ENCODE measurements around the gene ABHD12.

Gene ABHD12

DNA sequence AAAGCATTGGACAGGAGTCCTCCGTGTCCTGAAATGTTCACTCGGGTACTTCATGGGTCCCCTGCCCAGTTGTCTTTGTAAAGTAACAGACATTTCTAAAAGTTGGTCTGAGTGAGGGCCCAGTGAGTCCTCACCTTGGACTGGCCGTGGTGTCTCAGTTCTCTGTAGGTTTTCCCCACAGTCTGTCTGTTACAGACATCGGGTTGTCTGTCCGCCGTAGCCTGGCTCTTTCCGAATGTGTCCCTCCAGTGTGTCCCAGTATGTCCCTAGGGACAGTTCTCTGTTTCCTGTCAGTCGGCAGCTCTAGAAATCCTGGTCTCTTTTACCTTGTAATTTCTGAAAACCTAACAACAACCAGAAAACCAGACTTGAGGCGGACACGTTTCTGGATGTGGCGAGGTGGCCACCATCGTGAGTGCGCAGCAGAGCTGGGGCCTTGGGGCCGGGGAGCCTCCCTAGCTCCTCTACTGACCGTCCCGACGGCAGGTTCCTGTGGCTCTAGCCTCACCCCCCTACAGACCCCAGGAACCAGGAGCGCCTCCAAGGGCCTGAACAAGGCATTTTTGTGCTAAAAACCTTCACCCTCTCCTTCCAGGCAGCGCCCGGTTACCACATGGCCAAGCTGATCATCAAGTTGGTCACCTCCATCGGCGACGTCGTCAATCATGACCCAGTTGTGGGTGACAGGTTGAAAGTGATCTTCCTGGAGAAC is 100.6 kb downstream of the ABHD12 start:
- DNase-seq (ENCODE audit: low read depth in 2 of 2) = no peak

DNA sequence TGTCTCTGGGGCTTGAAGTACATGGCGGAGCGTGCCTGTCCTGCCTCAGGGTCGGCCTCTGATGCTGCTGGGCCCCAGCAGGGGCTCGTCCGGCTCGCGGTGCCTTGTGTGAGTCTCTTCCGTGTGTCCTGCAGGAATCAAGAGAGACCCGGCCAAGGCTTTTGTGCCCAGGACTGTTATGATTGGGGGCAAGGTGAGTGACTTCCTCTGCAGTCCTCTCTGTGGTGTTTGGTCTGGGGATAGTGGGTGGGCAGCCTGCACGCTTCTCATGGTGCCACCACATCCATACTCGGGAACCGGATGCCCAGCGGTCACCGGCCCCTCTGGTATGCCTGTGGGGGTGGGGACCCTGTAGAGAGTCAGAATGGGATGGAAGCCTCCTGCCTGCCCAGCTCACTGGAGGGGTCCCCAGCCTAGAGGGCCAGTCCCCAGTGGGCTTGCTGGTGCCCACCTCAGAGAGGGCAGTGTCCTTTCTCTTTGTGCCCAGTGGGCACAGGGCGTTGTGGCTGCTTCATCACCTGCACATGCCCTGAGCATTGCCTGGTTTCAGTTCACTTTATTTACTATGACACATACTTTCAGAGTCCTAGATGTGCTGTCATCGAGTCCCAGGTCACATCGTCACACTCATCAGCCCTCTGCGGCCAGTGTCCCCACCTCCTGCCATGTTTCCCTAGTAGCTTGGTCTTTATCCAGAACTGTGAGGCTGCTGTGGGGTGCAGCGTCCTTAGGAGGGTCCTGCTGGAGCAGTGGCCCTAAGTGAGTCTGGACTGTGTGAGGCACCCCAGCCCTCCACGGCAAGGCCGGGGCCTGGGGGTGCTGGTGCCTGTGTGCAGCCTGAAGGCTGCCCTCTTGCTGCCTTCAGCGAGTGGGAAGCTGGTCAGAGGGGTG is 102.1 kb downstream of the ABHD12 start:
- no peak for DNase-seq (ENCODE audit: low read depth in 2 of 2)

DNA sequence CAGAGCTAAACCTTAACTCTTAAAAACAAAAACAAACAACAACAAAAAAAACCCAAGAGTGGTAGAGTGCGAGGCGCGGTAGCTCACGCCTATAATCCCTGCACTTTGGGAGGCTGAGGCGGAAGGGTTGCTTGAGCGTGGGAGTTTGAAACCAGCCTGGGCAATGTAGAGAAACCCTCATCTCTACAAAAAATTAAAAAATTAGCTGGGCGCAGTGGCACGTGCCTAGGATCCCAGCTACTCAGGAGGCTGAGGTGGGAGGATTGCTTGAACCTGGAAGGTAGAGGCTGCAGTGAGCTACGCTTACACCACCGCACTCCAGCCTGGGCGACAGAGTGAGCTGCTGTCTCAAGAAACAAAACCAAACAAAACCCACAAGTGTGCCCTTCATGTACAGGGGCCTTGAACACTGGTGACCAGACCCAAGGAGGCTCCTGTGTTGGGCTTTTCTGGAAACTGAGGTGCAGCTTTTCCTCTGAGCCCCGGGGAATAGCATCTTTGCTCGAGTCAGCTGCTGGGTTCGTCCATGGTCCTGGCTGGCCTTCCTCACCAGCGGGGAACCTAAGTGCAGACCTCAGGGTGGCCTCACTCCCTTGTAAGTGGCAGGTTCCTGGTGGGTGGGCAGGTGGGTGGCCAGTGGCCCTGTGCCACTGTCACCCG is 102.9 kb downstream of the ABHD12 start:
- DNase-seq (ENCODE audit: low read depth in 2 of 2) = no peak

DNA sequence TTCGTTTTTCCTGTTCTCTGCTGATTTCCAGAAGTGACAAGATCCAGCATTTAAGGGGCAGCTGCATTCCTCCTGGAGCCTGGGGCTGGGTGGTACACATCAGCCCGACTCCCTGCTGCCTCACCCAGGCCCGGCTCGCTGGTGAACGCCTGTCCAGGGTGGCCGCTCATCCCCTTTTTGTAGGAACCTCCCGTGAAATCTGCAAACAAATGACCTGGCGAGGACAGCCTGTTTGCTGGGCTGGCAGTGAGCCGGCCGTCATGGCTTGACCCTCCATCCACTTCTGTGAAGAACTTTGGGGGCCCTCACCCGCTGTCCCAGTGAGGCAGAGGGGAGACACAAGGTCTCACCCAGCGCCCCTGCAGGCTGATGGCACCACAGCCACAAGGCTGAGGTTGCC is 103.7 kb downstream of the ABHD12 start:
- DNase-seq (ENCODE audit: low read depth in 2 of 2) = no peak

DNA sequence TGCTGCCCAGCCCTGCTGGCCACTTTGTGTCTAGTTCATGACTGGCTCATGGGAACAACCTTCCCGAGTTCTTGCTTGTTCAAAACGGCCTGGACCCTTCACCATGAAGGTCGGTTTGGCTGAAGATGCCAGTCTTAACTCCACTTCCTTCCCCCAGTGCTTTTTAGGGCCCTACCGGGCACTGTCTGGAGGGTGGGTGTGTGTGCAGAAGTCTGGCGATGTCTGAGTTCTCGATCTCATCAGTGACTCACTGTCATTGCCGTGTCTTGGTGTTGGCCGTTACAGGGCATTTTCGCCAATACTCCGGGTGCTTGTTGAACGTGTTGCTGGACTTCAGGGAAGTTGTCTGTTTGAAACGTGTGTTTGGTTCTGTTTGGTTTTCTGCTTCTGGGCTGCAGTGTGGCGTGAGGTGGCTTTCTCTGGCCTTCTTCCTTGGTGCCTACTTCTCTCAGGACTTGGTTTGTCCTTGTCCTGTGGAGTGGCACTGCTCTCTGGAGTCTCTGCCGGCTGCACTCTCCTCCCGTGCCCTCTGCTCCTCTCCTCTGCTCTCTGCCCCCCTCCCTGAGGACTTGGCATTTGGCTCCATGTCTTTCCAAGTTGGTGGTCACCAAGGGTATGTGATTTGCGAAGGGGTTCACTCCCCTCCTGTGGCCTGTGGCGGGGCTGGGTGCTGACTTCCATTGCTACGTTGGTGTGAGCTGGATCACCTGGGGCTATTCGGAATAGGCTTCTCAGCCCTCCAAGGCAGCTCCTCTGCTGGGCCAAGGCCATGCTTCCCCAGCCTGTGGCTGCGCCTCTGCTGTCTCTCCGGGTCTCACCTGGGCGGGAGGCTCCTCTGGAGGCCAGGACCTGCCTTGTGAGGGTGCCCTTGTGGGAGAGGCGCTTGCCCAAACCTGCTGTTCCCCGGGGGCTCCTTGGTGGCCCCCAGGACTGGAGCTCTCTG is 104.5 kb downstream of the ABHD12 start:
- no peak for DNase-seq (ENCODE audit: low read depth in 2 of 2)

DNA sequence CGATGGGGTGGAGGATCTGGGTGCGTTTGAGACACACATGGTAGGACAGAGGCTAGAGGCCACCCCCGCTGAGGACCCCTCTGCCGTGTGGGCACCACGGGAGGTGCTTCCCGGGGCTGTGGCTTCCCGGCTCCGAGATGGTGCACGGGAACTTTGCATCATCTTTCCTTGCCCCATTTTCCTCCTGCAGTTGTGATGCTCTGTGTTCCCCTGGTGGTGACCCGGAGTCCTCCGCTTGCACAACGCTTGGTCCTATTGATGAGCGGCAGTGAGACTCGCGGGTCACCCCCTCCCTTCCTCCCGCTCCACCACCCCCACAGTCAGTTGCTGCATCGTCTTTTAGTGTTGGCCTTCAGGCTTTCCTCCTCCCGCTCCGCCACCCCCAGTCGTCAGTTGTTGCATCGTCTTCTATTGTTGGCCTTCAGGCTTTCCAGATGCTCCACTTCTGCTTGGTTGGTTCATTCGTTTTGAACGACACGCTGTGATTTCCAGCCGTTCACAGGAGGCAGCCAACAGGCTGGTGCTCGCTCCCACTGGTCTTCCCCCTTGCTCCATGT is 105.5 kb downstream of the ABHD12 start:
- DNase-seq (ENCODE audit: low read depth in 2 of 2) = no peak

DNA sequence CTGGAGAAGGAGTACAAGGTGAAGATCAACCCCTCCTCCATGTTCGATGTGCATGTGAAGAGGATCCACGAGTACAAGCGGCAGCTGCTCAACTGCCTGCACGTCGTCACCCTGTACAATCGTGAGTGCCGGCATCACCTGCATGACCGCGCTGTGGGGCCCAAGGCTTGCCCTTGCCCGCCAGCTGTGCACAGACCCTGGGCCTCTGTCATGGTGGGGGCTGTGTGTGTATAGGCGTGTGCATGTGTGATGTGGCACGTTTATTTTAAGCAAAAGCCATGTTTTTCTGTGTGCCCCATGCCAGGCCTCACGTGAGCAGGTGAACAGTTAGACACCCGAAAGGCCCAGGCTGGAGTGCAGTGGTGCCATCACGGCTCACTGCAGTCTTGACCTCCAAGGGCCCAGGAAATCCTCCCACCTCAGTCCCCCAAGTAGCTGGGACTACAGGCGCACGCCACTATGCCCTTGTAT is 106.5 kb downstream of the ABHD12 start:
- DNase-seq (ENCODE audit: low read depth in 2 of 2) = no peak

DNA sequence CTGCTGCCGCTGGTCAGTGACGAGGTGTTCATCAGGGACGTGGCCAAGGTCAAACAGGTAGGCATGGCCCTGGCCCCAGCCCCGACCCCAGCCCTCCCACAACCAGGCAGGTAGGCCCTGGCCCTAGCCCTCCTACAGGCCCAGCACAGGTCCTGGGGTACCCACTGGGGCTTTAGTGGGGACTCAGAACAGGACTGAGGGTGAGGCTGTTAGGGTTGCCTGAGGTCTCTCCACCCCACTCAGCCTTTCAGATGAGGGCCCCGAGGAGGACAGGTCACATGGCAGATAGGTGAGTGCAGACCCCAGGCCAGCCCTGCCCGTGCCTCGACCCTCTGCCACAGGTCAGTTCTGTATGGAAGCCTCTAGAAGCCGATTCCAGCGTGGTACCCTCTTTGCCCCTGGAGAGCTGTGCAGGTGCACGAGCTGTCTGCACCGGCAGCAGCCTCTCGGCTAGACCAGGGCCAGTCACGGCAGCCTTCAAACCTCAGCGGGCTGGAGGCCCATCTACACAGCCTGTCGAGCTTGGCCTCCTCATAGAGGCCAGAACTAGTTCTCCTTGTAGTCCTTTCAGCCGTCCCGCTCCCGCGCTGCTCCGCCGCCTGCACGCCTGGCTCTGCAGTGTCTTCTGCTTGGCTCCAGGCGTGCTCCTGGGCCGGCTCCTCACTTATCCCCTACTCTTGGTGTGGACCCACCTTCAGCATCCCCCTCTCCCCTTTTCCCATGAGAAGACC is 107.2 kb downstream of the ABHD12 start:
- DNase-seq (ENCODE audit: low read depth in 2 of 2) = no peak

DNA sequence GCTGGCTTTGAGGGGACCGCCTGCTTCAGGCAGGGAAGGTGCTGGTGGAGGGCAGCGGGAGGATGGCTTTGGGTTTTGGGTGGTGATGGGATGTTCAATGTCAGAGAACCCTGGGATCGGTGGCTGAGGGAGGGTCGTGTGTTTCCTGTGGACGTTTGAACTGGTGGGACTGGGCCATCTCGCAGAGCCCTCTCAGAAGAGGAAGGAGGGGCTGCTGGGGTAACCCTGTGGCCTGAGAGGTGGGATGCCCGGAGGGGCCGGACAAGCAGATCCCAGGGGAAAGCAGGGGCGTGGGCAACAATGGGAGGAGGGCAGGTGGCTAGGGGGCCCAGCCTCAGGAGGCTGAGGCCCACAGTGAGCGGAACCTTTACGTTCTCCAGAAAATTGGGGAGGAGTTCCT is 107.8 kb downstream of the ABHD12 start:
- DNase-seq (ENCODE audit: low read depth in 2 of 2) = no peak

DNA sequence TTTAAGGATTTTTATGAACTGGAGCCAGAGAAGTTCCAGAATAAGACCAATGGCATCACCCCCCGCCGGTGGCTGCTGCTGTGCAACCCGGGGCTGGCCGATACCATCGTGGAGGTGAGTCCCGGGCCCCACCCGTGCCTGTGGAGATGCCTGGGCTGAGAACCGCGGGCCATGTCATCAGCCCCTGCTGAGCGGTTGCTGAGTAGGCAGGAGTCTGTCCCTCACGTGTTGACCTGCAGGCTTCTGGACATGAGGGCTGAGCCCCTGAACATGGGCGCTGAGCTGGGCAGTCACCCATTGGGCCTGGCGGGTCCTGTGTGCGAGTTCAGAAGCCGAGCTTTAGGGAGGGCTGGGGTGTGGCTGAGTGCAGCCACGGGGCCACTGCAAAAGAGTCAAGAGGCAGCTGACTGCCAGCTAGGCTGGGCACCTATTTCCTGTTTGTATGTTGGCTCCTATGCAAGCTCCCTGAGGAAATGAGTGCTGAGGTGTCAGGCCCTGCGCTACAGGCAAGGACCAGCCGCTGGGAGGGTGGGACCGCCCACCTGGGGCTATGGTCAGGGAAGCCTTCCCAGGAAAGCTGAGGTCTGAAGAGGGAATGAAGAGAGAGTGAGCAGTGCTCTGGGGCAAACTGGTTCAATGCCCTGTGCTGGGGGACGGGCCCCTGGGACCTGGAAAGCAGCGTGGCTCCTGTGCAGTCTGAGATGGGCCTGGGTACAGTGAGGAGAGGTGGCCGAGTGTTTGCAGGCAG is 108.4 kb downstream of the ABHD12 start:
- DNase-seq (ENCODE audit: low read depth in 2 of 2) = no peak

DNA sequence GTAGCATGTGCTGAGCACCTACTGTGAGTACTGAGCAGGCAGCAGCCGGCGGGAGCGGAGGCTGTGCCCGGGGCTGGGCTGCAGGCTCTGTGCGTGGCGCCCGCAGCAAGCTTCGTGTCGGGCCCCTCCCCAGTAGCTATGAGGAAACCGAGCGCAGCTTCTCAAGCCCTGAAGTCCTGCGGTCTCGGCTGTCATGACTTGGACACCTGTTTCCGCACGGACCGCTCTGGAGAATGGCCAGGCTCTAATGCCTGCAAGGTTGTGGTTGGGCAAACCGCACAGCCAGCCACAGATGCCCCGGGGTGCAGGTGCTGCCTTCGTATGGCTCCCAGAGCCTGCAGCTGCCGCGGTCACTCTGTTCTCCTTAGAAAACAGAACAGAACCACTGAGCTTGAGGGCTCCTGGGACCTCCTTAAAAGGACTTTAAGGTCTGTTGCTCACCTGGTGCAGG is 109.1 kb downstream of the ABHD12 start:
- no peak for DNase-seq (ENCODE audit: low read depth in 2 of 2)

DNA sequence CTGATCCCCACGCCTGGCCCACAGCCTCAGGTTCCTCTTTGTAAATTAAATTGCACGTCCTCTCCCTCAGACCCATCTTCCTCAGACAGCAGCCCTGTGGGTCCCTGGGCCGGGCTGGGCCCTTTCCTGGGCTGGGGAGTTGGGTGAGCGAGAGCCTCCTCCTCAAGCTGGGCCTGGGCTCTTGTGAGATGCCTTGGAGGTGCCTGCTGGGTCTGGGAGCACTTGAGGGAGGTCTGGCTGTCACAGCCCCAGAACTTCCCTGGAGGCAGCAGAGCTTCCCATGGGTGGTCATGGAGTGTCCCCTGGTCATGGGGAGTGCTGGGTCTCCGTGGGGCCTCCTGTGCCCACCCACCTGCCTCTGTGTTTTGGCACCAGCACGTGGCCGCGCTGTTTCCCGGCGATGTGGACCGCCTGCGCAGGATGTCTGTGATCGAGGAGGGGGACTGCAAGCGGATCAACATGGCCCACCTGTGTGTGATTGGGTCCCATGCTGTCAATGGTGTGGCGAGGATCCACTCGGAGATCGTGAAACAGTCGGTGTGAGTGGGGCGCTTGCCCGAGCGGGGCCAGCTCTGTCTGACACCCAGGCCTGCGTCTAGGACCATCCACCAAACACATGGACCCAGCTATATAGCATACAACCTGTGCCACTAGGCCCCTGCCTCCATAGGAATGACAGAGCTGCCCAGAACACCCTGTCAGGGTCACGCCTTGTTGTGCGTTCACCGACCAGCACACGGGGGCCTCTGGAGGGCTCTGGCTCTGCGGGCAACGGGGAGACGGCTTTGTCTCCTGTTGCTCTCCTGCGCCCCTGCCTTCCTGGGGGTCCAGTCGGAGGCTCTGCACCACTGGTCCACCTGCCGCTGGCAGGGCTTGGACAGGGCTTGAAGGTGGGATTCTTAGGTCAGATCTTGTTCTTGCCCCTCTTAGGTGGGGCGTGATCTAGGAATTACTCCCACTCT is 109.8 kb downstream of the ABHD12 start:
- no peak for DNase-seq (ENCODE audit: low read depth in 2 of 2)

DNA sequence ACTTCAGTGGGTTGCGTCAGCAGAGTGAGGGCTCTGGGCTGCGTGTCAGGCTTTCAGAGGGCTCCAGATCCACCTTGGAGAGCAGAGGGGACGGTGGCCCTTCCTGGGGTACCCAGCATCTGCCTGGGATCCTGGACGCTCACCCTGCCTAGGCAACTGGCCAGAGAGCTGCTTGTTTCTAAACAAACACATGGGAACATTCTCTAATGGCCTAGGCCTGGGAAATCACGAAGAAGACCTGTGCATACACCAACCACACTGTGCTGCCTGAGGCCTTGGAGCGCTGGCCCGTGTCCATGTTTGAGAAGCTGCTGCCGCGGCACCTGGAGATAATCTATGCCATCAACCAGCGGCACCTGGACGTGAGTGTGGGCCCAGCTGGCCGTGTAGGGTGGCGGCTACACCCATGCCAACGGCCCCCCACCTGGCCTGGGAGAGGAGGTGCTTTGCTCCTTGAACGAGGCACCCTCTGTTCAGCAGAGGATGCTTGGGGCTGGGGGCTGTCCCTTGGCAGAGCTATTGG is 110.5 kb downstream of the ABHD12 start:
- no peak for DNase-seq (ENCODE audit: low read depth in 2 of 2)

DNA sequence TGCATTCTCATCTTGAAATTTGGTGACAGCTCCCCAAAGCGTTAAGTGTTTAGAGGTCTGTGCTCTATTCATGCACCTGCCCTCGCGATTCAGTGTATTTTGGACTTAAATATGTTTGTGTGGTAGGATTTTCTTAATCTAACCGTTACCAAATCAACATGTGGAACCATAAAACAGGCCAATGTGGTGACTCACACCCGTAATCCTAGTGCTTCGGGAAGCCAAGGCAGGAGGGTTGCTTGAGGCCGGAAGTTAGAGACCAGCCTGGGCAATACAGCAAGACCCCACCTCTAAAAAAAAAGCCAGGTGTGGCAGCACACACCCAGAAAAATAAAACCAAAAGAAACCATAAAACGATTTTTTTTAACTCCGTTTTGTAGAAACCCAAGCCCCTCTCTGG is 111.2 kb downstream of the ABHD12 start:
- DNase-seq (ENCODE audit: low read depth in 2 of 2) = no peak

DNA sequence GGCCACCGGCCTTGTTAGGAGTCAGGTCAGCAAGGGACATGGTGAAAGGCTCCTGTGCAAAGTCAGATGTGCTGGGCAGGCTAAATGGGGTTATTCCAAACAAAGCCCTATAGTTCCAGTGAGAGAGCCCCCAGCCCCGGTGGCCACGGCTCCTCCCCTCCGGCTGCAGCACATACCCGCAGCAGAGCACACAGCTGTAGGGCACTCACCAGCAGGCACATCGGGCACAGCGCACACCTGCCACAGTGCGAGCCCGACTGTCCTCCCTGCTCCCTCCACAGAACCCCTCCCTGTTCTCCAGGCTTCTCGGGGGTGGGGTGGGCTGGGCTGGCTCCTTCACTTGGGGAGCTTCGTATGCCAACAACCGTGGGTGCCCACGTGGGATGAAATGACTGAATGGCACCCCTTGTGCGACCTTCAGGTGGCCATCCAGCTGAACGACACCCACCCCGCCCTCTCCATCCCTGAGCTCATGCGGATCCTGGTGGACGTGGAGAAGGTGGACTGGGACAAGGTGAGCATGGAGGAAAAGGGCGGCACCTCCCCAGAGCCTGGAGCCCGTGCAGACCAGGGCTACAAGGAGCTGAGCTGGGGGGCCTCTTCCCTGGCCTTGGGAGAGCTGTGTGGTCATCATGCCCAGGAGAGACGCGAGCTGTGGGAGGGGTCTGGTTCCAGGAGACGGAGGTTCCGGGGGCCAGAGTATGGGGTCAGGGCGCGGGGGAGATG is 111.8 kb downstream of the ABHD12 start:
- DNase-seq (ENCODE audit: low read depth in 2 of 2) = no peak

DNA sequence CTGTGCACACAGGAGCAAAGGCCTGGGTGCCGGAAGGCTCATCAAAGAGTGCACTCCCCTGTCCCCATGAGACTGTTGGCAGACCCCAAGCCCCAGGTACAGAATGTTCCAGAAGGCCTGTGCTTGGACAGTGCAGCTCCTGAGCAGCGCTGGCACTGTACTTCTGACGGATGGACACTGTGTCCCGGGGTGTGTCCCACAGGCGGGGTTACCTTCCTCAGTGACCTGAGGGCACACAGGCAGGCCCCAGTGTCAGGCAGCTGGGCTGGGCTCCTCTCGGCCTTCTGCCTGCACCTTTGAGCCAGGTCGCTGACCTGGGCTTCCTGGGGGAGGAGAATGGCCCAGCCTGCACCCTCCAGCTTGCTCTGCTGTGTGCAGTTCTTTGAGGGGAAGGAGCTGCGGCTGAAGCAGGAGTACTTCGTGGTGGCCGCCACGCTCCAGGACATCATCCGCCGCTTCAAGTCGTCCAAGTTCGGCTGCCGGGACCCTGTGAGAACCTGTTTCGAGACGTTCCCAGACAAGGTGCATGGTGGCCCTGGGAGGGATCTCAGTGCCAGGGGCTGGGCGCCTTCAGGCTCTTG is 112.6 kb downstream of the ABHD12 start:
- DNase-seq (ENCODE audit: low read depth in 2 of 2) = no peak

Data from fibroblast of skin of left quadriceps (primary cell).